Measurements from ENCODE around the gene LYRM2.

The LYRM2 gene

DNA sequence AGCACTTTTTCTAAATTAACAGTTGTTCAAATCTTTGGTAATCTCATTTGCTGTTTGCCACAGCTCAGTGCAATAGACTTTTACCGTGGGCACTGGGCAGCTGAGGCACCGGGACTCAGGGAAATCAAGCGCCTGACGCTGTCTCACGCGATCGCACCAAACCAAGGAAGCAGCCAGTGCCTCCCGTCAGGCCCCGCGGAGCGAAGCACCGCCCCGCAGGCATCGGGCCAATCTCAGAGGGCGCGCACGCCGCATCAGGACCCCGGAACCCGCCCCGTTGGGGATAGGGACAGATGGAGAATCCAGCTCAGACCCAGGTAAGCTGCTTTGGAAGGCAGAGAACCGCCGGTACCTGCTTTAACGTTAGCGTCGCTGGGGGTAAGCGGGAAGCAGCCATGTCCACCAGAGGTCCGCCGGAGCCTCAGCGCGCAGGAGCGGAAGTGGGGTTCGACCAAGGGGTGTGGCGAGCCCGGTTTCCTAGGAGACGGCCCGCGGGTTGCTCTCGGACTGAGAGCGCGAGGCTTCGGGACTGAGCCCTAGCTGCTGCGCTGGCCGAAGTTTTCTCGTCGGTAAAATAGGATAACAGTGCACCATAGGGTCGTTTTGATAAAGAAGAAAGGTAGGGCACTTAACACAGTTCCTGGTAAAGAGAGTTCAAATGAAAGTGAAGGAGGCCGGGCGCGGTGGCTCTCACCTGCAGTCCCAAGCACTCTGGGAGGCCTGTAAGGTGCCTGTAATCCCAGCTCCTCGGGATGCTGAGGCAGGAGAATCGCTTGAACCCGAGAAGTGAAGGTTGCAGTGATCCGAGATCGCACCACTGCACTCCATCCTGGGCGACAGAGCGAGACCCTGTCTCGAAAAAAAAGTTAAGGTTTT lies at the start of gene LYRM2 (continued):
- TF ChIP-seq, protein P1, sequence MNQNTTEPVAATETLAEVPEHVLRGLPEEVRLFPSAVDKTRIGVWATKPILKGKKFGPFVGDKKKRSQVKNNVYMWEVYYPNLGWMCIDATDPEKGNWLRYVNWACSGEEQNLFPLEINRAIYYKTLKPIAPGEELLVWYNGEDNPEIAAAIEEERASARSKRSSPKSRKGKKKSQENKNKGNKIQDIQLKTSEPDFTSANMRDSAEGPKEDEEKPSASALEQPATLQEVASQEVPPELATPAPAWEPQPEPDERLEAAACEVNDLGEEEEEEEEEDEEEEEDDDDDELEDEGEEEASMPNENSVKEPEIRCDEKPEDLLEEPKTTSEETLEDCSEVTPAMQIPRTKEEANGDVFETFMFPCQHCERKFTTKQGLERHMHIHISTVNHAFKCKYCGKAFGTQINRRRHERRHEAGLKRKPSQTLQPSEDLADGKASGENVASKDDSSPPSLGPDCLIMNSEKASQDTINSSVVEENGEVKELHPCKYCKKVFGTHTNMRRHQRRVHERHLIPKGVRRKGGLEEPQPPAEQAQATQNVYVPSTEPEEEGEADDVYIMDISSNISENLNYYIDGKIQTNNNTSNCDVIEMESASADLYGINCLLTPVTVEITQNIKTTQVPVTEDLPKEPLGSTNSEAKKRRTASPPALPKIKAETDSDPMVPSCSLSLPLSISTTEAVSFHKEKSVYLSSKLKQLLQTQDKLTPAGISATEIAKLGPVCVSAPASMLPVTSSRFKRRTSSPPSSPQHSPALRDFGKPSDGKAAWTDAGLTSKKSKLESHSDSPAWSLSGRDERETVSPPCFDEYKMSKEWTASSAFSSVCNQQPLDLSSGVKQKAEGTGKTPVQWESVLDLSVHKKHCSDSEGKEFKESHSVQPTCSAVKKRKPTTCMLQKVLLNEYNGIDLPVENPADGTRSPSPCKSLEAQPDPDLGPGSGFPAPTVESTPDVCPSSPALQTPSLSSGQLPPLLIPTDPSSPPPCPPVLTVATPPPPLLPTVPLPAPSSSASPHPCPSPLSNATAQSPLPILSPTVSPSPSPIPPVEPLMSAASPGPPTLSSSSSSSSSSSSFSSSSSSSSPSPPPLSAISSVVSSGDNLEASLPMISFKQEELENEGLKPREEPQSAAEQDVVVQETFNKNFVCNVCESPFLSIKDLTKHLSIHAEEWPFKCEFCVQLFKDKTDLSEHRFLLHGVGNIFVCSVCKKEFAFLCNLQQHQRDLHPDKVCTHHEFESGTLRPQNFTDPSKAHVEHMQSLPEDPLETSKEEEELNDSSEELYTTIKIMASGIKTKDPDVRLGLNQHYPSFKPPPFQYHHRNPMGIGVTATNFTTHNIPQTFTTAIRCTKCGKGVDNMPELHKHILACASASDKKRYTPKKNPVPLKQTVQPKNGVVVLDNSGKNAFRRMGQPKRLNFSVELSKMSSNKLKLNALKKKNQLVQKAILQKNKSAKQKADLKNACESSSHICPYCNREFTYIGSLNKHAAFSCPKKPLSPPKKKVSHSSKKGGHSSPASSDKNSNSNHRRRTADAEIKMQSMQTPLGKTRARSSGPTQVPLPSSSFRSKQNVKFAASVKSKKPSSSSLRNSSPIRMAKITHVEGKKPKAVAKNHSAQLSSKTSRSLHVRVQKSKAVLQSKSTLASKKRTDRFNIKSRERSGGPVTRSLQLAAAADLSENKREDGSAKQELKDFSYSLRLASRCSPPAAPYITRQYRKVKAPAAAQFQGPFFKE (tag by site-specific recombination; IDR thresholded peaks at IDR 0.05; ENCODE audit: borderline replicate concordance): no peak
- TF ChIP-seq ZNF777 (tag by site-specific recombination; IDR thresholded peaks at IDR 0.05; ENCODE audit: borderline replicate concordance) (peak; percentile 61; the same call in 1 of the 2 replicates), ZNF670 (tag by site-specific recombination; IDR thresholded peaks at IDR 0.05; ENCODE audit: low read depth) (no peak), KLF9 (tag by site-specific recombination; IDR thresholded peaks at IDR 0.05; ENCODE audit: low read depth) (peak; percentile 81), GLIS1 (tag by site-specific recombination; IDR thresholded peaks at IDR 0.05) (peak; percentile 77), ZNF660 (tag by site-specific recombination; IDR thresholded peaks at IDR 0.05) (peak; percentile 80), REPIN1 (tag by site-specific recombination; IDR thresholded peaks at IDR 0.05; ENCODE audit: low read depth) (no peak), ZNF37A (tag by site-specific recombination; IDR thresholded peaks at IDR 0.05) (no peak), ZNF529 (tag by site-specific recombination; IDR thresholded peaks at IDR 0.05; ENCODE audit: insufficient replicate concordance) (no peak), ZNF555 (tag by site-specific recombination; conservative IDR thresholded peaks at IDR 0.05) (no peak), ZNF239 (tag by site-specific recombination; IDR thresholded peaks at IDR 0.05) (no peak), ZNF311 (tag by site-specific recombination; IDR thresholded peaks at IDR 0.05; ENCODE audit: borderline replicate concordance) (no peak), ZNF707 (tag by site-specific recombination; IDR thresholded peaks at IDR 0.05) (no peak), MYNN (tag by site-specific recombination; IDR thresholded peaks at IDR 0.05; ENCODE audit: borderline replicate concordance) (no peak), IKZF3 (tag by site-specific recombination; IDR thresholded peaks at IDR 0.05) (no peak), HOXA7 (CRISPR knock-in tag; IDR thresholded peaks at IDR 0.05; ENCODE audit: borderline replicate concordance) (no peak), ZNF423 (tag by site-specific recombination; IDR thresholded peaks at IDR 0.05) (no peak), ZNF394 (tag by site-specific recombination; IDR thresholded peaks at IDR 0.05; ENCODE audit: borderline replicate concordance) (0 out of 2 replicates have a peak, but pooled peaks have one; percentile 53), EGR2 (tag by site-specific recombination; IDR thresholded peaks at IDR 0.05; ENCODE audit: low read depth) (no peak), ZNF785 (tag by site-specific recombination; IDR thresholded peaks at IDR 0.05) (no peak), ZNF16 (tag by site-specific recombination; IDR thresholded peaks at IDR 0.05; ENCODE audit: low read depth) (no peak), ZNF404 (tag by site-specific recombination; IDR thresholded peaks at IDR 0.05) (no peak), ZBTB1 (tag by site-specific recombination; IDR thresholded peaks at IDR 0.05) (no peak), ZNF658 (tag by site-specific recombination; IDR thresholded peaks at IDR 0.05) (no peak), GFI1B (tag by site-specific recombination; IDR thresholded peaks at IDR 0.05) (no peak), GLI4 (tag by site-specific recombination; IDR thresholded peaks at IDR 0.05) (no peak), ZNF174 (tag by site-specific recombination; IDR thresholded peaks at IDR 0.05) (no peak), ZNF132 (tag by site-specific recombination; IDR thresholded peaks at IDR 0.05; ENCODE audit: borderline replicate concordance) (no peak)
- TF ChIP-seq, protein P2, sequence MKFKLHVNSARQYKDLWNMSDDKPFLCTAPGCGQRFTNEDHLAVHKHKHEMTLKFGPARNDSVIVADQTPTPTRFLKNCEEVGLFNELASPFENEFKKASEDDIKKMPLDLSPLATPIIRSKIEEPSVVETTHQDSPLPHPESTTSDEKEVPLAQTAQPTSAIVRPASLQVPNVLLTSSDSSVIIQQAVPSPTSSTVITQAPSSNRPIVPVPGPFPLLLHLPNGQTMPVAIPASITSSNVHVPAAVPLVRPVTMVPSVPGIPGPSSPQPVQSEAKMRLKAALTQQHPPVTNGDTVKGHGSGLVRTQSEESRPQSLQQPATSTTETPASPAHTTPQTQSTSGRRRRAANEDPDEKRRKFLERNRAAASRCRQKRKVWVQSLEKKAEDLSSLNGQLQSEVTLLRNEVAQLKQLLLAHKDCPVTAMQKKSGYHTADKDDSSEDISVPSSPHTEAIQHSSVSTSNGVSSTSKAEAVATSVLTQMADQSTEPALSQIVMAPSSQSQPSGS (tag by site-specific recombination; IDR thresholded peaks at IDR 0.05; ENCODE audit: low read depth): no peak
- TF ChIP-seq, protein P3, sequence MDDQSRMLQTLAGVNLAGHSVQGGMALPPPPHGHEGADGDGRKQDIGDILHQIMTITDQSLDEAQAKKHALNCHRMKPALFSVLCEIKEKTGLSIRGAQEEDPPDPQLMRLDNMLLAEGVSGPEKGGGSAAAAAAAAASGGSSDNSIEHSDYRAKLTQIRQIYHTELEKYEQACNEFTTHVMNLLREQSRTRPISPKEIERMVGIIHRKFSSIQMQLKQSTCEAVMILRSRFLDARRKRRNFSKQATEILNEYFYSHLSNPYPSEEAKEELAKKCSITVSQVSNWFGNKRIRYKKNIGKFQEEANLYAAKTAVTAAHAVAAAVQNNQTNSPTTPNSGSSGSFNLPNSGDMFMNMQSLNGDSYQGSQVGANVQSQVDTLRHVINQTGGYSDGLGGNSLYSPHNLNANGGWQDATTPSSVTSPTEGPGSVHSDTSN (CRISPR knock-in tag; IDR thresholded peaks at IDR 0.05): 0 out of 2 replicates have a peak, but pooled peaks have one; percentile 52
- TF ChIP-seq, protein P4, sequence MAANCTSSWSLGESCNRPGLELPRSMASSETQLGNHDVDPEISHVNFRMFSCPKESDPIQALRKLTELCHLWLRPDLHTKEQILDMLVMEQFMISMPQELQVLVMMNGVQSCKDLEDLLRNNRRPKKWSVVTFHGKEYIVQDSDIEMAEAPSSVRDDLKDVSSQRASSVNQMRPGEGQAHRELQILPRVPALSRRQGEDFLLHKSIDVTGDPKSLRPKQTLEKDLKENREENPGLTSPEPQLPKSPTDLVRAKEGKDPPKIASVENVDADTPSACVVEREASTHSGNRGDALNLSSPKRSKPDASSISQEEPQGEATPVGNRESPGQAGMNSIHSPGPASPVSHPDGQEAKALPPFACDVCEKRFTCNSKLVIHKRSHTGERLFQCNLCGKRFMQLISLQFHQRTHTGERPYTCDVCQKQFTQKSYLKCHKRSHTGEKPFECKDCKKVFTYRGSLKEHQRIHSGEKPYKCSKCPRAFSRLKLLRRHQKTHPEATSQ (tag by site-specific recombination; IDR thresholded peaks at IDR 0.05): no peak

Data from HEK293 (cell line).